EH (cell line): ENCODE measurements around the gene PAK4.
"Not testable (repeated sequence)": the region's sequence is repeated elsewhere in the genome, so short reads cannot be mapped to it uniquely, and the experiment has no call there.

ENCODE experiments used
- DNase-seq: peaks from one replicate; pipeline ENCODE4 v3.0.0-alpha.2; 2015; ENCODE audit warnings: low read depth

The PAK4 gene

DNA sequence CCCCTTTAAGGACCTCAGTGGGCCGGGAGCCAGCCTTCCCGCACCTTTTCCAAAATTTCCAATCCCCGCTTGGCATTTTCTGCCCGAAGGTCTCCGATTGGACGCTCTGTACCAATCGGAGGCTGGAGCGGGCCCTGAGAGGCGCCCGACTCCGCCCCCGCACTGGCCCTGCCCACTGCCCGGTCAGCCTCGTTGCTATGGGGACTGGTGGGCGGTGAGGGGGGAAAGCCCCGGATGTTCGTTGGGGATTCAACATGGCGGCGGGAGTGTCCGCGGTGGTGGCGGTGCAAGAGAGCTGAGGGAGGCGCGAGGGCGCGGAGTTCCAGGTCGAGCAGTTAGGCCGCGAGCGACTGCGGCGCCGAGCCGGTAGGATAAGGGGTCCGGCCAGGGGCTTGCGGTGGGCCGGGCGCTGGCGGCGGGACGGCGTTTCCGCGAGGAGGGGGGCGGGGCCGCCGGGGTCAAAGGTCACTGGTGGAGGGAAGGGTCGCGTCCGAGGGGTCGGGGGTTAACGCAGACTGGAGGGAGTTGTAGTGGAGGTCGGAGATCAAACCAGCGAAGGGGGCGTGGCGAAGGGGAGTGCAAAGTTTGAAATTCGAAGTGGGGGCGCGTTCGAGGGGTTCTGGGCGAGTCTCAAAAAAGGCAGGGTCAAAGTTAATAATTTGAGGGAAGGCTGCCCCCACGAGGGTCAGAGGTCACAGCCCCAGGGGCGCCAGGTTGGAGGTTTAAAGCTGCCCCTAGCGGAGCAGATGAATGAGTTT, at the start of gene PAK4:
Gene PAK4 (plus strand): TSS at position 233 of the 758 bp plus-strand sequence. CDS start 43,768 bp downstream, outside the sequence.
- peak; percentile 98 for DNase-seq

DNA sequence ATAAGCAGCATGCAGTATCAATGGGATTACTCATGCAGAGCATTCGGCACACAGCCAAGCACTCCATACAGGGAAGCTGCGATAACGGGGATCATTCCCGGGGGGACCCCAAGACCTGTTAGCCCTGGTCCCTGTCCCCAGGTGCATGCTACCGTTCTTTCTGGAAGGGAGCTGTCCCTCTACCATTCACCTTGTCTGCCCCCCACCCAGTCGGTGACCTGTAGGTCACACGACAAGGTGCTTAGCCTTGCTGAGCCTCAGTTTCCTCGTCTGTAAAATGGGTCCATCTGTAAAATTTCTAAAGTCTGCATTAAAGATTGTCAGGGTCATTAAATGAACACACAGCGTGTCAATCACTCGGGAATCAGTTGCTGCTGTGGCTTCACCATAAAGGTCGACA, 48.3 kb upstream of the PAK4 start:
- DNase-seq: no peak

DNA sequence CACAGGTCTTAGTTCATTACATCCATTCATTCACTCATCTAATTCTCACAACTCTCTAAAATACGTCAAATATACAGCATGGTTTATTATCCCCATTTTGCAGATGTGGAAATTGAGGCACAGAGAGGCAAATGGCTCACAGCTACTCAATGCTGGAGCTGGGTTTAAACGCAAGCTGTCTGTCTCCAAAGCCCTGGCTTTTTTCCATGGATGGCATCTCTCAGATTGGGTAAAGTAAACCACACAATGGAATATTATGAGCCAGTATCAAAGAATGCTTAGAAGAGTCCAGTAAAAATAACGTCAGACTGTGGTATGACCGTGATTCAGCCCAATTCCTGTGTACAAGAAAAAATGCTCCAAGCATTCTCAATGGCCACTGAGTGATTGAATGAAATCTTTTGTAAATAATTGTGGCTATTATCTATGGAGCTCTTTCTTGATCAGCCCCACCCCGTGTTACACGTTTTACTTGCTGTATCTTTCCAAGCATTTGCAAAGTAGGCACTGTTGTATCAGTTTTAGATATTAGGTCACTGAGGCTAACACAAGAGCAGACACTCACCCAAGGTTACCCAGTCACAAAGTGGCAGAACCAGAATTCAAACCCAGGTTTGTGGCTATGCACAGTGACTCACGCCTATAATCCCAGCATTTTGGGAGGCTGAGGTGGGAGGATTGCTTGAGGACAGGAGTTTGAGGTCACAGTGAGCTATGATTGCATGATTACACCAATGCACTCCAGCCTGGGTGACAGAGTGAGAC, 47.0 kb upstream of the PAK4 start:
- DNase-seq: peak; percentile 98

DNA sequence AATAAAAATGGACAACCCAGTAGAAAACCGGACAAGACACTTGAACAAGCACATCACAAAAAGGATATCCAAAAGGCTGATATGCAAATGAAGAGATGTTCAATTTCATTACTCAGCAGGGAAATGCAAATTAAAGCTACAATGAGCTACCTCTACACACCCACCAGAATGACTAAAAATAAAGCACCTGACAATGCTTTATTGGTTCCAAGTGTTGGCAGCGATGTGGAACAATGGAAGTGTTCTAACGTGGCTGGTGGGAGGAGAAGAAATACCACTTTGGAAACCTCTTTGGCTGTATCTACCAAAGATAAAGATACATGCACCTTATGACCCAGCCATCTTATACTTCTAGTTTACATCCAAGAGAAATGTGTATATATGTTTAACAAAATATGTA, 45.2 kb upstream of the PAK4 start:
- DNase-seq: no peak

DNA sequence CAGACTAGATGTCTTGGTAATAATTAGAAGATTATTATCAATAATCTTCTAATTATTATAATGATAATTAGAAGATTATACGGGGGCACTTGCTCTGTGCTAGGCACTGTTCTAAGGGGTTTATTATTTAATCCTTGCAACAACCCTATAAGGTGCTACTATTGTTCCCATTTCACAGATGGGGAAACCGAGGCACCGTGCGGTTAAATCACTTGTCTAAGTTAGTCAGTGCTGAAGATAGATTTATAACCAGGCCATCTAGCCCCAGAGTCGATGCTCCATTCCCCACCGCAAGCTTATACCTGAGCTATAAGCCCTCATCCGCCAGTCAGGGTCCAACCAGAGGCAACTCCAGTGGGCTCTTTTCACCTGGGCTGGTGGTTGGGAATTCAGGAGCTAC, 43.4 kb upstream of the PAK4 start:
- no peak for DNase-seq

DNA sequence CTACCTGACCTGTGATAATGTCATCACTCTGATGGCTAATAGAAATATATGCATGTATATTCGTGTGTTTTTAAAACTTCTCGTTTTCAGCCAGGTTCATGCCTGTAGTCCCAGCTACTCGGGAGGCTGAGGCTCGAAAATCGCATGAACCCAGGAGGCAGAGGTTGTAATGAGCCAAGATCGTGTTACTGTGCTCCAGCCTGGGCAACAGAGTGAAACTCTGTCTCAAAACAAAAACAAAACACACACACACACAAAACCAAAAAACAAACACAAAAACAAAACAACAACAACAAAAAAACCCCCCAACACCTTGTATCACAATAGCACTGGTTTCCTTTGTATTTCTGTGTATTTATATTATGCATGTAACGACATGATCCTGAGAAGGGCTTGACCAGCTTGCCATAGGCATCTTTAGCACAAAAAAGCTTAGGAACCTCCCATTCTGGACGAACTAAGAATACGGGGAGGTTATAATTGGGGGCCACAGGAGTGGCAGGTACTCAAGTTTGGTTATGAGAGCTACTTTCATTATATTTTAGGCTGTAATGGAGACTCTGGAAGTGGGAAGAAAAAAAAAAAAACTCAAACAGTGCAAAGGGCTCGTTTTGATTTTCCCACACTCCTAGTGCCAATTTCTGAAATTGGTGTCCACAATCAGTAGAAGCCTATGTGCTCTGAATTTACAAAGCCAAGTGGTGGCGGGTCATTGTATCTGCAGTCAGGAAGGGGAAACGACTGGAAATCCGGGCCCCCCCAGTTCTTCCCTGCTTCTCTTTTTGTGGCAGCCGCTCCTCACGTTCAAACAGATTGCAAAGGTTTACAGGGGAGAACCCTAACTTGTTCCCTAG, 42.6 kb upstream of the PAK4 start:
- no peak for DNase-seq

DNA sequence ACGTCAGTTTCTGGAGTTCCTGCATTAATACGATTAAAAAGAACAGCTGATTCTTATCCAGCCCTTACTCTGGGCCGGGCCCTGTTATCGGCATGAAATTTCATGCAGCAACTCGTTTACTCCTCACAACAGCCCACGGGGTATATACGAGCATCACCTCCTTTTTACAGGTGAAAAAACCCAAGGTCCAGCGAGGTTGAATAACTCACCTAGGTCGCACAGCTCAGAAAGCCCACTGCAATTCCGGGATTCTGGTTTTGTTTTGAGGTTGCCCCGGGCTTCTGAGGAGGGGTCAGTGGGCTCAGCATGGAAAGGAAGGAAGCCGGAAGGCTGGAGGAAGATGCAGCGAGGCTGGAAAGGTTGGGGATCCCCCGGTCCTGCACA, 42.0 kb upstream of the PAK4 start:
- no peak for DNase-seq

DNA sequence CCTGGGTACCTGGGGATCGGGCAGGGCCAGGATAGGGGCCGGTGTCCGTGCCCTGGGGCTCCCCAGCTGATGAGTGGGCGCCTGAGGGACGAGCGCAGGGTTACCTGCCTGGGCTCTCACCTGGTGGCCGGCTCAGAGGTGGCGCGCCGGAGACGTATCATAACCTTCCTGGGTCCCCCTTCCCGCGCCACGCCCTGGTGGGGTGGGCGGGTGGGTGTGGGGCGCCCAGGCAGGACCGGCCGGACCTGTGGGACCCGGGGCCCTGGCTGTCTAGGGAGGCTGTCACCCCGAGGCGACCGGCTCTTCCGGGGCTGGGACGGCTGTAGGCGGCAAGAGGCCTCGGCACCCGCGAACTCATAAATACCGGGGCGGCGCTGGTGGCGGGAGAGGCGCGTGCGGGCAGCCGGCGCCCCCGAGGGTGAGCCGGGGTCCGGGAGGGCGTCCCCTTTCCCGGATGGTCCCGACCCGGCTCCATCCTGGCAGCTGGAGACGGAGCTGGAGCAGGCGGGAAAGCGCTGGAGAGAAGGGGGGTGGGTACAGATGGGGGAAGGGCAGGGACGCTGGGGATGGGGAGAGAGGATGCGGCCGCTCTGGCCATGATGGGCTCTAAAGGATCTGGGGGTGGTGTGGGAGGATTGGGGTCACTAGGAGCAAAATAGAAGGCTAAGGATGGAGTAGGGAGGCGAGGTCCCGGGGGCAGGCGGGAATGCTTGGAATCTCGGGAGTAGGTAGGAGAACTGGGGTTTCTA, 41.4 kb upstream of the PAK4 start, which contains the start of gene ACP7:
Gene ACP7 (plus strand): TSS at position 386 of the 749 bp plus-strand sequence. CDS start 902 bp downstream, outside the sequence.
- DNase-seq: no peak

DNA sequence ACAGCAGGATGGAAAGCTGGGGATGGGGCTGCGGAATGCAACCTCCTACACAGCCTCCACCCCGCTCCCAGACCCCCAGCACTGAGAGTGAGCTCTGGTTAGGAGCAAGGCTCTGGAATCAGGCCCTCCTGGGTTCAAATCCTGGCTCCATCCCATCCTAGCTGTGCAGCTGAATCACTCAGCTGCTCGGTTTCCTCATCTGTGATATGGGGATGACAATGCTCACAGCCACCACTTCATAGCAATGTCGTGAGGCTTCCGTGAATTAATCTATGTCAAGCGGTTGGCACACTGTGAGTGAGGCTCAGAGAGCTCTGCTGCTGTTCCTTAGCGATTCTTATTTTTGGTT, 40.9 kb upstream of the PAK4 start:
- DNase-seq: no peak

DNA sequence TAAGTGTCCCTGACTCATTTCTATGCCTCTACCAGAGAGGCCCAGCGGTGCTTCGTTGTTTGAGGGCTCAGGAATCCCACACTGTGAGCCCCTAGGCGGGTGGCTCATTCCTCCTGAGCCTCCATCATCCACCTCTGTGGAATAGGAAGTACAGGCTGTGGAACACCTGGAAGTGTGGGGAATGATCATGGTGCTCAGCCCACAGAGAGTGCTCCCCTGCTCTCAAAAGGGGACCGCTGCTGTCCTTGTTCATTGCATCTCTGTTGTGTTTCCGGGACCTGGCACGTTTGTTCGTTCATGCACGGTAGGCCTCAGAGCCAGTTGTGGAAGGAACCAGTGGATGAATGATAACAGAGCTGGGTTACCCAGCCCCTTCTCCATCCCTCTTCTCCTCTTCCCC, 40.2 kb upstream of the PAK4 start:
- DNase-seq: no peak

DNA sequence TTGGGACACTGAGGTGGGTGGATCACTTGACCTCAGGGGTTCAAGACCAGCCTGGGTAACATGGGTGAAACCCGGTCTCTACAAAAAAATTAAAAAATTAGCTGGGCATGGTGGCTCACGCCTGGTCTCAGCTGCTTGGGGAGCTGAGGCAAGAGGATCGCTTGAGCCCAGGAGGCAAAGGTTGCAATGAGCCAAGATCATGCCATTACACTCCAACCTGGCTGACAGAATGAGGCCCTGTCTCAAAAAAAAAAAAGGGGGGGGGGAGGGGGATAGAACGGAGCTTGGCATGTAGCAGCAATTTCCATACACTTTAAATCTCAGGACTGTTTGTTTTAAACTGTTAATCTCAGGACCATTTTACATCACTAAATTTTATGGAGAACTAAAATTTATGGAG, 39.2 kb upstream of the PAK4 start:
- DNase-seq: no peak

DNA sequence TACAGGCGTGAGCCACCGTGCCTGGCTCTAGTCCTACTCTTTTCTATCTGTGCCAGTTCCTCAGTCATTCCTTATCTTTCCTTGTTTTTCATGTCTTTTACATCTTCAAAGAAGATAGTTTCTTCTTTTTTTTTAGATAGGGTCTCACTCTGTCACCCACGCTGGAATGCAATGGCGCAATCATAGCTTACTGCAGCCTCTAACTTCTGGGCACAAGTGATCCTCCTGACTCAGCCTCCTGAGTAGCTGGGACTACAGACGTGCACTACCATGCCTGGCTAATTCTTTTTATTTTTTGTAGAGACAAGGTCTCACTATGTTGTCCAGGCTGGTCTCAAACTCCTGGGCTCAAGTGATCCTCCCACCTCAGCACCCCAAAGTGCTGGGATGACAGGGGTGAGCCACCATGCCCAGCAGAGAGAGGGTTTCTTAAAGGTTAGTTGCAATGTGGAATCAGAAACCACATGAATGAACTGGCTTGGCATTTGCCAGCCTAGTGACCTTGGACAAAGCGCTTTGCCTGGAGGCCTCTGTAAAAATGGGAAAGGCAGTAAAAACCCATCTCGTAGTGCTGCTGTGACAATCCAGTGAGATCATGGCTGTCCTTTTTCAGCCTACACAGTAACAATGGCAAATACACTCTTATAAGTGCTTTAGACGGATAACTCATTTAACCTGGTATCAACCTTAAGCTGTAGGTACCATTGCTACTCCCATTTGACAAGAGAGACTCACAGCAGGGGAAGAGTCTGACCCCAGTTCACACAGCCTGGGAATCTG, 37.5 kb upstream of the PAK4 start:
- DNase-seq: no peak

DNA sequence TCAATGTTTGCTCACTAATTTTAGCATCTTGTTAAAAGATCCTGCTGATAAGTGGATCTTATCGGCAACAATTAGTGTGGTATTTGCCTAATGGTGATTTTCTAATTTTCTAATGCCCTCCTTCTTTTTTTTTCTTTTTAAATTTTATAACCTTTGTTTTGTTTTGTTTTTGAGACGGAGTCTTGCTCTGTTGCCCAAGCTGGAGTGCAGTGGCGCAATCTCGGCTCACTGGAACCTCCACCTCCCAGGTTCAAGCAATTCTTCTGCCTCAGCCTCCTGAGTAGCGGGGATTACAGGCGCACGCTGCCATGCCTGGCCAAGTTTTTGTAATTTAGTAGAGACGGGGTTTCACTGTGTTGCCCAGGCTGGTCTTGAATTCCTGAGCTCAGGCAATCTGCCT, 35.6 kb upstream of the PAK4 start:
- not testable (repeated sequence) for DNase-seq

DNA sequence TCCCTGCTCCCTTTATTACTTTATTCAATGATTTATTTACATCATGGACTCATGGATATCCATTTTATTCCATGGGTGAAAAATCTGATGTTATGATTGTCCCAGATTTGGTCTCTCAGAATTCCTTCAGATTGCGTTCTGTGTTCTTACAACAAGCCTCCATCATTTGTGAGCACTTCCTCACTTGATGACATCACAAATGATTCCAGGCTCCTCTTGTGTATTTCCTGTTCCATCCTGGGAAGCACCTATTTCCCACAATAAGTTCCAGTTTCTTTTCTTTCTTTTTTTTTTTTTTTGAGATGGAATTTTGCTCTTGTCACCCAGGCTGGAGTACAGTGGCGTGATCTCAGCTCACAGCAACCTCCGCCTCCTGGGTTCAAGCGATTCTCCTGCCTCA, 34.7 kb upstream of the PAK4 start:
- no peak for DNase-seq

DNA sequence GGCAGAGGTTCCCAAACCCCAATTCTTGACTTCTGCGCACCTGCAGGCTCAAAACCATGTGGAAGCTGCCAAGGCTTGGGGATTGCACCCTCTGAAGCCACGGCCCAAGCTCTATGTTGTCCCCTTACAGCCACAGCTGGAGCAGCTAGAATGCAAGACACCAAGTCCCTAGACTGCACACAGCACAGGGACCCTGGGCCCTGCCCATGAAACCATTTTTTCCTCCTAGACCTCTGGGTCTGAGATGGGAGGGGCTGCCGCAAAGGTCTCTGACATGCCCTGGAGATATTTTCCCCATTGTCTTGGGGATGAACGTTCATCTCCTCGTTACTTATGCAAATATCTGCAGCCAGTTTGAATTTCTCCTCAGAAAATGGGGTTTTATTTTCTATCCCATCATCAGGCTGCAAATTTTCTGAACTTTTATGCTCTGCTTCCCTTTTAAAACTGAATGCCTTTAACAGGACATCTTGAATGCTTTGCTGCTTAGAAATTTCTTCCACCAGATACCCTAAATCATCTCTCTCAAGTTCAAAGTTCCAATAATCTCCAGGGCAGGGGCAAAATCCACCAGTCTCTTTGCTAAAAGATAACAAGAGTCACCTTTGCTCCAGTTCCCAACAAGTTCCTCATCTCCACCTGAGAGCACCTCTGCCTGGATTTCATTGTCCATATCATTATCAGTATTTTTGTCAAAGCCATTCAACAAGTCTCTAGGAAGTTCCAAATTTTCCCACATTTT, 29.6 kb upstream of the PAK4 start:
- not testable (repeated sequence) for DNase-seq

DNA sequence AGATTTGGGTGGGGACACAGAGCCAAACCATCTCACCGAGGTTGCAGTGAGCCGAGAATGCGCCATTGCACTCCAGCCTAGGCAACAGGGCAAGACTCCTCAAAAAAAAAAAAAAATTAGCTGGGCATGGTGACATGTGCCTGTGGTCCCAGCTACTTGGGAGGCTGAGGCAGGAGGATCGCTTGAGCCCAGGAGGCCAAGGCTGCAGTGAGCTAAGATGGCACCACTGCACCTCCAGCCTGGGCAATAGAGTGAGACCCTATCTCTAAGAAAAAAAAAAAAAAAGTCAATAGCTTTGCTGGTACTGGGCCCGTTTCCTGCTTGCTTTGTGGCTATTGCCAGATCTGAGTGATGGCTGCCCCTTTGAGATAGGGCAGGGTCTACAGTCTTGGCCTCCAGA, 28.3 kb upstream of the PAK4 start:
- DNase-seq: no peak

DNA sequence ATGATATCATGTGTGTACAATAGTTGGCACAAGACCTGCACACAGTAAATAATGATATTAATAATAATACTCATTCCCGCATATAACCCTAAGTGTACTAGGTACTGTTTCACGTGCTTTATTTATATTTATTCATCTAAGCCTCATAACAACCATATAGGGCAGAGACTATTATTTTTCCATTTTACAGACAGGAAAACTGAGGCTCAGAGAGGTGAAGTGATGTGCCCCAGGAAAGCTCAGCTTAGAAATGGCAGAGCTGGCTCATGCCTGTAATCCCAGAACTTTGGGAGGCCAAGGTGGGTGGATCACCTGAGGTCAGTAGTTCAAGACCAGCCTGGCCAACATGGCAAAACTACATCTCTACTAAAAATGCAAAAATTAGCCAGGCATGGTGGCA, 27.9 kb upstream of the PAK4 start:
- DNase-seq: no peak

DNA sequence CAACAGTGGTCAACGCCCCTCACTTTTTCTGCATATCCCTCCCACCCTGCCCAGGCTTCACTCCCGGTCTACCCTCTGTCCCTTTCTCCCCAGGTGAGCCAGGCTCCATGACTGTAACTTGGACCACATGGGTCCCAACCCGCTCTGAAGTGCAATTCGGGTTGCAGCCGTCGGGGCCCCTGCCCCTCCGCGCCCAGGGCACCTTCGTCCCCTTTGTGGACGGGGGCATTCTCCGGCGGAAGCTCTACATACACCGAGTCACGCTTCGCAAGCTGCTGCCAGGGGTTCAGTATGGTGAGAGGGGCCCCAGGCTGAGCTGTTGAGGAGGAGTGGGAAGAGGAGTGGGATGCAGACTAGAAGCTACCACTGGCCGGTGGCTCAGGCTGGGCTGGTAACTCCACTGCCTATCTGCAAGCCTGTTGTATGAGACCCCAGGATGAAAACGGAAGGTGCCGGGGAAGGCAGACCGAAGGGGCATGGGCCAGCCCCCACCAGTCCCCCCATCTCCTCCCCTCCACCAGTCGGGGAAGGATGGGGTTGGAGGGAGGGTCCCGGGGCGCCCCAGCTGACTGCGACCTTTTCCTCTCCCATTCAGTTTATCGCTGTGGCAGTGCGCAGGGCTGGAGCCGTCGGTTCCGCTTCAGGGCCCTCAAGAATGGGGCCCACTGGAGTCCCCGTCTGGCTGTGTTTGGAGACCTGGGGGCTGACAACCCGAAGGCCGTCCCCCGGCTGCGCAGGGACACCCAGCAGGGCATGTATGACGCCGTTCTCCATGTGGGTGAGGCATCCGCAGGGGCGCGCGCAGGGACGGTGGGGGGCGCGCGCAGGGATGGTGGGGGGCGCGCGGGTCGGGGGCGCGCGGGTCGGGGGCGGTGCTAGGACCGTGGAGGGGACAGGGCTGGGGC, 27.0 kb upstream of the PAK4 start:
- DNase-seq: no peak

DNA sequence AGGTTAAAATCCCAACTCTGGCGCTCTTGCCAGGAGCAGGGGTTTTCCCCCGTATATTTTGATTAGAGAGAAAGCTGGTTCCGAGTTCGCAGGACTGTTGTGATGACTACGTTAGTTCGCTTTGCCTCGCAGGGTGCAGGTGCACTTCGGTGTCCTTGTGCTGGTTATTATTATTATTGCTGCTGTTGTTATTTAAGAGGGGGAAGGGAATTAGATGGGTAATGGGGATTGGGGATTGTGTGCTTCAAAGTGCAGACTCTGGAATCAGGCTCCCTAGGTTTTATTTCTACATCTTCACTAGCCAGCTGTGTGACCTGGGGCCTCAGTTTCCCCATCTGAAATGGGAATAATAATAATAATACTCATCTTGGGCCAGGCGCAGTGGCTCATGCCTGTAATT, 26.2 kb upstream of the PAK4 start:
- no peak for DNase-seq
